AG04450 (cell line): ENCODE data around the gene ST13. TPM values are rescaled to one million over a fixed set of nuclear protein-coding genes. Genes with fewer than 3 reads are reported as not detected.

ENCODE experiments used
- CTCF ChIA-PET: fragments of 300-600, 350-600 bp; formaldehyde crosslinking; extraction: SDS; loops from one replicate; lab custom pipeline; 2022; ENCODE audit warnings: antibody characterized with exemption, inconsistent platforms; lab: Charles Lee
- POLR2A ChIA-PET: fragments of 350-600 bp; formaldehyde crosslinking; extraction: SDS; loops from one replicate; lab custom pipeline; 2021; ENCODE audit warnings: antibody characterized with exemption, inconsistent platforms; lab: Yijun Ruan, JAX
- DNase-seq: peaks from one replicate; pipeline ENCODE4 v3.0.0-alpha.2; 2011; ENCODE audit warnings: low read depth, low spot score
- H3K27ac ChIP-seq: one replicate; pipeline ENCODE4 v1.5.1; 2012; ENCODE audit warnings: low read depth, low read length, control low read depth
- H3K27me3 ChIP-seq: one replicate; pipeline ENCODE4 v1.6.0; 2012; ENCODE audit warnings: low read length; ENCODE audit not compliant: control insufficient read depth, insufficient read depth
- H3K4me3 ChIP-seq: 2 replicates; pipeline ENCODE4 v1.5.1; 2011; ENCODE audit warnings: mild to moderate bottlenecking, low read depth, low read length, control low read depth
- H3K9me3 ChIP-seq: 2 replicates; pipeline ENCODE4 v1.5.1; 2012; ENCODE audit warnings: low read length; ENCODE audit not compliant: control insufficient read depth, insufficient read depth
- CTCF ChIP-seq: IDR thresholded peaks from 2 replicates; pipeline ENCODE4 v1.5.1; 2011; ENCODE audit warnings: low read depth, low read length, control low read depth, inconsistent platforms
- polyA plus RNA-seq: library from polyadenylated mRNA; depleted of rRNA; stranded (reverse); fragments of >200 nt; gene quantifications from 2 replicates; pipeline ENCODE4 v1.2.3, GENCODE V29; 2011

The ST13 gene
- polyA plus RNA-seq, 1 experiment, result 271 TPM

GRCh38 chr22:40803321-40803720 is 53.1 kb downstream of the ST13 start:
- ChIA-PET CTCF (interaction anchor here (0.5 to 1.2 kb wide), 3 partner anchors 26 to 121 kb away, joined by 3 to 4 read pairs (median 3); no protein-coding TSS in a partner anchor), POLR2A (no interaction called here)
- Histone ChIP-seq H3K27ac (no peak overlapping the region), H3K9me3 (no peaks in the 10 kb centered on the region), H3K4me3 (no peak overlapping the region), H3K27me3 (no peaks in the 10 kb centered on the region)
- no peak for TF ChIP-seq CTCF
- DNase-seq, result no peak

GRCh38 chr22:40799008-40799407 is 57.4 kb downstream of the ST13 start:
- no peak overlapping the region for H3K27ac ChIP-seq
- no peak overlapping the region for H3K4me3 ChIP-seq
- no peaks in the 10 kb centered on the region for H3K27me3 ChIP-seq
- no peaks in the 10 kb centered on the region for H3K9me3 ChIP-seq
- no peak for TF ChIP-seq CTCF
- DNase-seq, result no peak
- ChIA-PET CTCF (interaction anchor here (1.1 kb wide), 1 partner anchor 273 kb away, joined by 3 read pairs; no protein-coding TSS in a partner anchor), POLR2A (no interaction called here)

- H3K4me3 ChIP-seq, result no peak overlapping the region
- H3K27ac ChIP-seq, result peak overlapping the region; percentile 78
- POLR2A ChIA-PET, result no interaction called here
- CTCF ChIA-PET, result no interaction called here
- no peaks in the 10 kb centered on the region for H3K27me3 ChIP-seq
- H3K9me3 ChIP-seq, result no peaks in the 10 kb centered on the region
- no peak for TF ChIP-seq CTCF
- peak; percentile 15 for DNase-seq
Observed at GRCh38 chr22:40797427-40797826, 59.0 kb downstream of the ST13 start.

- no peak for TF ChIP-seq CTCF
- DNase-seq, result no peak
- CTCF ChIA-PET, result no interaction called here
- H3K27me3 ChIP-seq, result no peaks in the 10 kb centered on the region
- POLR2A ChIA-PET, result no interaction called here
- H3K27ac ChIP-seq, result no peak overlapping the region
- H3K4me3 ChIP-seq, result no peak overlapping the region
- H3K9me3 ChIP-seq, result no peaks in the 10 kb centered on the region
Observed at GRCh38 chr22:40792451-40792850, 64.0 kb downstream of the ST13 start.

GRCh38 chr22:40791241-40791640 is 65.2 kb downstream of the ST13 start:
- CTCF ChIA-PET, result no interaction called here
- no peak for TF ChIP-seq CTCF
- Histone ChIP-seq H3K4me3 (no peak overlapping the region), H3K27ac (no peak overlapping the region), H3K9me3 (no peaks in the 10 kb centered on the region), H3K27me3 (no peaks in the 10 kb centered on the region)
- no peak for DNase-seq
- POLR2A ChIA-PET, result no interaction called here
